GM13976 (cell line): Measurements from ENCODE around the gene MACROD1.

Source experiments
- DNase-seq: peaks from one replicate; pipeline ENCODE4 v3.0.0; 2012; ENCODE audit warnings: low spot score
- in situ Hi-C: fragments of 300-500 bp; cut with MboI; formaldehyde crosslinking; loops from one replicate; pipeline ENCODE4 v1.12.0; 2022; ENCODE audit warnings: low sequenced_read_pairs, mixed read lengths, inconsistent platforms; ENCODE audit not compliant: unreplicated experiment
- TF ChIP-seq, protein P1 (sequence below): IDR thresholded peaks from 2 replicates; pipeline ENCODE4 v1.5.1; 2012; ENCODE audit warnings: borderline replicate concordance, mild to moderate bottlenecking; ENCODE audit not compliant: insufficient read depth; ENCODE audit errors: extremely low read depth, missing control alignments, control extremely low read depth

The MACROD1 gene

DNA sequence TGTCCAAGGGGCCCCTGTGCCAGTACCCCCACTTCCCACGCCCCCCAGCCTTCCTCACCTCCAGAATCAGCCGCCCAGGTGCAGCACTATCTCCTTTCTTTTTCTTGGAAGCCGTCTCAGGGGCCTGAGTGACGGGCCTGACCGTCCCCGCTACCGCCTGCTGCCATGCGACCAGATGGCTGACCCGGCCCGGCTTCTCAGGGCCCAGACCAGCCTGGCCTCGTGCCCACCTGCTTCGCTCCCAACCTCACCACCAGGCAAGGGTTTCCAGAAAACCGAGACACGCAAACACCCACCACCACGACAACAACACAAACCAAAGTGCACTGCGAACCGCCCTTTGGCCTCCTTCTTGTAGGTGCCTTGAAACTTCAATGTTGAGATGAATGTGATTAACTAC lies 39.1 kb downstream of the MACROD1 start:
- in situ Hi-C loops, result no loop called here
- DNase-seq, result no peak
- TF ChIP-seq, protein P1, sequence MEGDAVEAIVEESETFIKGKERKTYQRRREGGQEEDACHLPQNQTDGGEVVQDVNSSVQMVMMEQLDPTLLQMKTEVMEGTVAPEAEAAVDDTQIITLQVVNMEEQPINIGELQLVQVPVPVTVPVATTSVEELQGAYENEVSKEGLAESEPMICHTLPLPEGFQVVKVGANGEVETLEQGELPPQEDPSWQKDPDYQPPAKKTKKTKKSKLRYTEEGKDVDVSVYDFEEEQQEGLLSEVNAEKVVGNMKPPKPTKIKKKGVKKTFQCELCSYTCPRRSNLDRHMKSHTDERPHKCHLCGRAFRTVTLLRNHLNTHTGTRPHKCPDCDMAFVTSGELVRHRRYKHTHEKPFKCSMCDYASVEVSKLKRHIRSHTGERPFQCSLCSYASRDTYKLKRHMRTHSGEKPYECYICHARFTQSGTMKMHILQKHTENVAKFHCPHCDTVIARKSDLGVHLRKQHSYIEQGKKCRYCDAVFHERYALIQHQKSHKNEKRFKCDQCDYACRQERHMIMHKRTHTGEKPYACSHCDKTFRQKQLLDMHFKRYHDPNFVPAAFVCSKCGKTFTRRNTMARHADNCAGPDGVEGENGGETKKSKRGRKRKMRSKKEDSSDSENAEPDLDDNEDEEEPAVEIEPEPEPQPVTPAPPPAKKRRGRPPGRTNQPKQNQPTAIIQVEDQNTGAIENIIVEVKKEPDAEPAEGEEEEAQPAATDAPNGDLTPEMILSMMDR, result no peak

DNA sequence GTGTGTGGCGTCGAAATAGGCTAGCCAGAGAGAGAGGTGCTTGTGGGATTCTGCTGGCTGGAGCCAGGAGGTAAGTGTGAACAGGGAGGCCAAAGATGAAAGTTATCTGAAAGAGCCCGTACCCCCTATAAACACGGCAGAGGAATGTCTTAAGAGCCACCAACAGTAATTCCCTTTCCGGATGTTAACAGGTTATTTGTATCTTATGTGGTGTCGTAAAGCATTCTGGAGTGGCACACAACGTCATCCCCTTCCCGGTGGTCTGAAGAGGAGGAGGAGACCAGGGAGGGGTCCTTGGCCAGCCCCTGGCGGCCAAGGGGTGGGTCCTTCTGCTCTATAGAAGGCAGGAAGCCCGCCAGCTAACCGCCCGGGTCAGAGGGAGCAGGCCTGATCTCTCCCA lies 39.5 kb downstream of the MACROD1 start:
- in situ Hi-C loops, result no loop called here
- DNase-seq, result no peak
- TF ChIP-seq, protein P1, result no peak

DNA sequence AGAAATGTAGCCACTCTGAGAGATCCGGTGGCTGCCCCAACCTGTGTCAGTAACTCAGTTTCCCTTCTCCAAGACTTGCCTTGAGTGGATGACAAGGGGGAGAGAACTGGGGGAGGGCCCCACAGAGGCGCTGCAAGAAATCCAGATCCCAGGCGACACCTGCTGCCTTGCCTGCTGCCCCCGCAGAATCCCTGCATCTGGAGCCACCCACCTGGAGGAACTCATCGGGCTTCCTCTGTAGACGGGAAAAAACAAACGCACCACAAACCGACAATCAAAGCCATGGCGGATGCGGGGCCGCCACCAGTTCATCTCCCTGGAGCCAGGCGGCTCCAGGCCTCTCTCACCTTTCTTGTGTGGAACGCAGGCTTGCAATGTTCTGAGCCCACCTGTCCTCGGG lies 40.2 kb downstream of the MACROD1 start:
- DNase-seq, result no peak
- in situ Hi-C loops, result no loop called here
- TF ChIP-seq, protein P1, result no peak

DNA sequence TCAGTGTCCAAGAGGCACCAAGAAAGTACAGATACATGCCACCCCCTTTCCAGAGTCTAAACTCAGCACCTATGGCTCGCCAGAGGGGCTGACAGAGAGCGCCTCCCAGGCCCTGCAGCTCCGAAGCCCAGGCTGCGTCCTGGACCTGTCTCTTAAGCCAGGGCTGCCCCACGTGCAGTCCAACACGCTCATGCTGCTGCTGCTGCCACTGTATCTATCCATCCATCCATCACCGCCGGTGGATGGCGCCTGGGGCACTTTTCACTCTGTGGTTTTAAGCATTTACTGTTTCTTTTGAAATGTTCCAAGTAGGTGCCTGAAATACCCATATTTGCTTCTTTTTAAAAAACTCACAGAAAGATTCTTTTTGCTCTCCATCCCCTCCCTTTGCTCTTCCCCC lies 41.8 kb downstream of the MACROD1 start:
- in situ Hi-C loops, result no loop called here
- no peak for DNase-seq

DNA sequence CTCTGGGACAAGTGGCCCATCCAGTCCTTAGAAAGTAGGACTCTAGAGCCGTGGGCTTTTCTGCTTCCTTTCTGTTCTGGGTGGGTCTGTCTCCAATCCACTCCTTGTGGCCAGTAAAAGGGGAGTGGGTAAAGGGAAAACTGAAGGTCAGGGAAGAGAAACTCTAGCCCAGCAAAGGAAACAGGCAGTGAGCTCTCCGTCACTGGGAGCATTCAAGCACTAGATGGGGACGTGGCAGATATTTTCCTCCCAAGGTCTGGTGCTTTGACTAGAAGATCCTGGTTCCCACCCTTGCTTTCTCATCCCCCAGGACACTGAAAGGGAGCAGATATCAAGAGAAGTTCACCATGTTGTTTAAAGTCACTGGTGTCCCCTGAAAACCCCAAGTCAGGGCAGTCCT lies 42.2 kb downstream of the MACROD1 start:
- TF ChIP-seq, protein P1, result no peak
- in situ Hi-C loops, result no loop called here
- DNase-seq, result no peak

More for the DNA sequence above, 41.8 kb downstream of the MACROD1 start:
- TF ChIP-seq, protein P1, result no peak

DNA sequence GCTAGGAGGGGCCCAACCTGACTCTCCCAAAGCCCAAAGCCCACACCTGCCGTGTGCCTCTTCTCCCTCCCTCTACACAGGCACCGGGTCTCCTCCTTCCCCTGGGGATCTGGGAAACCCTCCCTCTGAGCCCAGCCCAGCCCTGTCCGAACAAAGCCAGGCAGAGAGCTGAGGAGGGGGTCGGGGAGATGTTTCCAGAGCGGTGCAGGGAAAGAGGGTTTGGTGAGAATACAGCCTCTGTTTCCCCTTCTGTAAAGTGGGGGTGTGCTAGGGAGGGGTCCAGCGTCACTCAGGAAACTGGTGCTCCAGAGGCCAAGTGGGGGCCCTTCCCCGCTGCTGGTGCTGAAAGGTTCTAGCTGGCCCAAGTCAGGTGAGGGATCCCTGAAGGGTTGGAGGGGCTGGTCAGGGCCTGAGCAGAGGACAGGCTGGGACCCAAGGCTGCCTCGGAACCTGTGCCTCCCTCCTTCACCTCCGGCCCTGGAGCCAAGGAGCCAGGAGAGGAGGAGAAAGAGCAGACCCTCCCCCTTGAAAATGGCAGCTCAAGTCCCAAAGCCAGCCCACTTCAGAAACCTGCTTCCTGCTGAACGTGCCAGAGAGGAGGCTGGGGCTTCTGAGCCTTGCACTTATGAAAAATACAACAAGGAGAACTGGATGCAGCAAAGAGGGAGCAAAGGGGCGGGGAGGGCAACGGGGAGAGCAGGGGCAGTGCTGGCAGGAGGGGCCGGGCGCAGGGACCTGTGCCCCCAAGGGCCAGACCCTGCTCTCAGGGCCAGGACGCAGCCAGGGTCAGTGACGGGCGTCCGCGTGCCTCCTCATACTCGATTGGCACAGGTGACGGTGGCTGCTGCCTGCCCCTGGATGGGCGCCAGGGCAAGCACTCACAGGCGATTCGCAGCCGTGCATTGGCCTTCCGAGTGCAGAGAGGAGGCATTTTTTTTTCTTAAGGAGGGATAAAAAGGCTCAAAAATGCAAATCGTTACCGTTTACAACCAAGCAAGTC lies 43.2 kb downstream of the MACROD1 start:
- in situ Hi-C loops, result no loop called here
- TF ChIP-seq, protein P1, result no peak
- DNase-seq, result no peak
